Suprapubic skin (tissue), 3 donors: ENCODE data around the gene CCDC57.

Experiments used
- EP300 ChIP-seq: sonication (generic); formaldehyde crosslinking; IDR thresholded peaks from one replicate; pipeline ENCODE4 v1.6.1; 2017; ENCODE audit warnings: antibody characterized with exemption
- POLR2A ChIP-seq, 2 donors: fragments of 450-650 bp; IDR thresholded peaks; one replicate each; pipeline ENCODE4 v1.6.1; 2017; ENCODE audit warnings: antibody characterized with exemption in 2 of 2, mild to moderate bottlenecking in 2 of 2, moderate library complexity in 2 of 2
- TF ChIP-seq, protein P1 (sequence below), 2 donors: fragments of 200-600 bp in 1 of 2; fragments of 450-650 bp in 1 of 2; sonication (generic) in 1 of 2; IDR thresholded peaks; one replicate each; pipeline ENCODE4 v1.5.1; 2016 to 2019; ENCODE audit warnings: antibody characterized with exemption in 2 of 2, mild to moderate bottlenecking in 1 of 2, moderate library complexity in 1 of 2

DNA sequence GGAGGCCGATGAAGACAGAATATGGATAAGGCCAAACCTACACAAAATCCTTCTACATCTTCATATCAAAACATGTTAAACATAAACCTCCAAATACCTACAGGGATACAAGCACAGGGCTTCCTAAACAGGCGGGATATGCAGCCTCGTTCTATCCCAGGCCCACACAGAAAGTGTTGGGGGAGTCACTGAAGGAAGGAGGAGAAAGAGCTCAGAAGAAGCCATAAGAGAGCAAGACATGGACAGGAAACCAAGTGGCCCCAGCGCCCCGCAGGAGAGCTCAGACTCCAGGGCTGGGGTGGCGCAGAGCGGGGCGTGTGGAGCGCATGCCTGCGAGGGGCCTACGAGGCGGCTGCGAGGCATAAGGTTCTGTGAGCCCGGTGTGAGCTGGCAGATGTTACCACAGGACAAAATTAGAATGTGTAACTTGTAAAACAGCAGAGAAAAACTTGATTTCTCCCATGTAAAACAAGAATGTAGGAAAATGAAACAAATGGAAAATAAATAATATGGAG lies 103.6 kb downstream of the CCDC57 start:
- TF ChIP-seq POLR2A (IDR thresholded peaks at IDR 0.05) (no peak), EP300 (no peak)
- TF ChIP-seq, protein P1, sequence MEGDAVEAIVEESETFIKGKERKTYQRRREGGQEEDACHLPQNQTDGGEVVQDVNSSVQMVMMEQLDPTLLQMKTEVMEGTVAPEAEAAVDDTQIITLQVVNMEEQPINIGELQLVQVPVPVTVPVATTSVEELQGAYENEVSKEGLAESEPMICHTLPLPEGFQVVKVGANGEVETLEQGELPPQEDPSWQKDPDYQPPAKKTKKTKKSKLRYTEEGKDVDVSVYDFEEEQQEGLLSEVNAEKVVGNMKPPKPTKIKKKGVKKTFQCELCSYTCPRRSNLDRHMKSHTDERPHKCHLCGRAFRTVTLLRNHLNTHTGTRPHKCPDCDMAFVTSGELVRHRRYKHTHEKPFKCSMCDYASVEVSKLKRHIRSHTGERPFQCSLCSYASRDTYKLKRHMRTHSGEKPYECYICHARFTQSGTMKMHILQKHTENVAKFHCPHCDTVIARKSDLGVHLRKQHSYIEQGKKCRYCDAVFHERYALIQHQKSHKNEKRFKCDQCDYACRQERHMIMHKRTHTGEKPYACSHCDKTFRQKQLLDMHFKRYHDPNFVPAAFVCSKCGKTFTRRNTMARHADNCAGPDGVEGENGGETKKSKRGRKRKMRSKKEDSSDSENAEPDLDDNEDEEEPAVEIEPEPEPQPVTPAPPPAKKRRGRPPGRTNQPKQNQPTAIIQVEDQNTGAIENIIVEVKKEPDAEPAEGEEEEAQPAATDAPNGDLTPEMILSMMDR (IDR thresholded peaks at IDR 0.05): no peak
